ENCODE measurements around the gene CARNS1. TPM values are rescaled to one million over a fixed set of nuclear protein-coding genes. Genes with fewer than 3 reads are reported as not detected.

CARNS1 gene
- total and polyA plus RNA-seq, 9 of the 15 experiments (the other 6 are each of a cell fraction or from before 2014, with no cell fraction given): 0.01 to 0.18 (median 0.06) TPM; not detected in 3

- no peak for TF ChIP-seq SAFB (IDR thresholded peaks at IDR 0.05; ENCODE audit: borderline replicate concordance, low read depth, low read length)
- peak; percentile 99 for TF ChIP-seq CREM (IDR thresholded peaks at IDR 0.05; ENCODE audit: low read depth)
- TF ChIP-seq HDAC8 (tag; IDR thresholded peaks at IDR 0.05): peak; percentile 76
- no peak for TF ChIP-seq NONO (IDR thresholded peaks at IDR 0.05; ENCODE audit: low read depth in 2 of 2, low read length in 1 of 2)
- no peak for TF ChIP-seq STAT5A (IDR thresholded peaks at IDR 0.05; ENCODE audit: borderline replicate concordance, low read length)
- peak; percentile 13; the same call in 1 of the 2 replicates for TF ChIP-seq NR2C1 (IDR thresholded peaks at IDR 0.05)
- TF ChIP-seq NR2C1 (tag; IDR thresholded peaks at IDR 0.05): peak; percentile 61; the same call in 1 of the 2 replicates
- TF ChIP-seq VEZF1 (CRISPR knock-in tag; IDR thresholded peaks at IDR 0.05): peak; percentile 30
- 0 out of 4 replicates have a peak, but pooled peaks of 1 of the 2 experiments have one; percentile 11 for TF ChIP-seq ZMIZ1 (IDR thresholded peaks at IDR 0.05; ENCODE audit: low read depth in 2 of 2, low read length in 2 of 2)
- peak; percentile 79 for TF ChIP-seq ZNF316 (IDR thresholded peaks at IDR 0.05)
- peak; percentile 54; the same call in 1 of the 2 replicates for TF ChIP-seq ZNF644 (tag; IDR thresholded peaks at IDR 0.05; ENCODE audit: low read depth)
- TF ChIP-seq CEBPB (tag; IDR thresholded peaks at IDR 0.05): peak; percentile 53
- TF ChIP-seq ZNF717 (CRISPR knock-in tag; IDR thresholded peaks at IDR 0.05): peak; percentile 81; the same call in 1 of the 2 replicates
- TF ChIP-seq ZKSCAN1 (IDR thresholded peaks at IDR 0.05; ENCODE audit: low read depth, low read length): 0 out of 2 replicates have a peak, but pooled peaks have one; percentile 29
- TF ChIP-seq BHLHE40 (IDR thresholded peaks at IDR 0.05; ENCODE audit: low read length): peak; percentile 59
- TF ChIP-seq FOS (IDR thresholded peaks at IDR 0.05; ENCODE audit: extremely low read depth, insufficient read length): peak; percentile 19
- TF ChIP-seq MAFK (IDR thresholded peaks at IDR 0.05; ENCODE audit: low read length): no peak
- no peak for TF ChIP-seq RFX5 (IDR thresholded peaks at IDR 0.05; ENCODE audit: low read depth, low read length)
- TF ChIP-seq ZBTB12 (CRISPR knock-in tag; IDR thresholded peaks at IDR 0.05): peak; percentile 79
- no peak for TF ChIP-seq CBX3 (IDR thresholded peaks at IDR 0.05; ENCODE audit: borderline replicate concordance in 1 of 2, low read length in 2 of 2)
- TF ChIP-seq BACH1 (tag; IDR thresholded peaks at IDR 0.05): peak; percentile 91
- TF ChIP-seq MTA1 (IDR thresholded peaks at IDR 0.05; ENCODE audit: borderline replicate concordance): peak; percentile 95
- TF ChIP-seq POLR2B (IDR thresholded peaks at IDR 0.05; ENCODE audit: low read depth, partially characterized antibody): peak; percentile 64
- peak; percentile 75 for TF ChIP-seq CBFB (CRISPR knock-in tag; IDR thresholded peaks at IDR 0.05)
Measured at GRCh38 chr11:67463680-67464410, 48.4 kb downstream of the CARNS1 start (continued).

Data from K562 (cell line).